HG03159 (cell line): ENCODE results near the gene STRA6.

ENCODE experiments used
- ATAC-seq: cut with Tn5 transposase; IDR thresholded peaks from one replicate; pipeline ENCODE4 v1.9.1; 2021; ENCODE audit warnings: mild to moderate bottlenecking, moderate library complexity; ENCODE audit not compliant: unreplicated experiment

STRA6 gene

DNA sequence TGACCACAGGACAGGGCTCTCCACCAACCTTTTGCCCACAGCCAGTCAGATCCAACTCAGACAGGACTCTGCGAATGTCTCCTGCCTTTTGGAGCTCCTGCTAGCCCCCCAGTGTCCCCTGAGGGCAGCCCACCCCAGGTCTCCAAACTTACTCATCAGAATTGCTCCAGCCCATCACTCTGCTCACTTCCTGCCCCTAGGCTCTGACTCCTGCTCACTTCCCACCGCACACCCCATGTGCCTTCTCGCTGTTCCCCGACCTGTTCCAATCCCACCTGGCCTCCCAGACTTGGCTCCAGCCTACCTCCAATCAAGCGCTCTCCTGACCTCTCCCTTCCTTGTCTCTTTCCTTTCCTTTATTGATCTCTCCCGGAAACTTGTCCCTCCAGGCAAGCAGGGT, 5.9 kb upstream of the STRA6 start:
- ATAC-seq, result no peak

DNA sequence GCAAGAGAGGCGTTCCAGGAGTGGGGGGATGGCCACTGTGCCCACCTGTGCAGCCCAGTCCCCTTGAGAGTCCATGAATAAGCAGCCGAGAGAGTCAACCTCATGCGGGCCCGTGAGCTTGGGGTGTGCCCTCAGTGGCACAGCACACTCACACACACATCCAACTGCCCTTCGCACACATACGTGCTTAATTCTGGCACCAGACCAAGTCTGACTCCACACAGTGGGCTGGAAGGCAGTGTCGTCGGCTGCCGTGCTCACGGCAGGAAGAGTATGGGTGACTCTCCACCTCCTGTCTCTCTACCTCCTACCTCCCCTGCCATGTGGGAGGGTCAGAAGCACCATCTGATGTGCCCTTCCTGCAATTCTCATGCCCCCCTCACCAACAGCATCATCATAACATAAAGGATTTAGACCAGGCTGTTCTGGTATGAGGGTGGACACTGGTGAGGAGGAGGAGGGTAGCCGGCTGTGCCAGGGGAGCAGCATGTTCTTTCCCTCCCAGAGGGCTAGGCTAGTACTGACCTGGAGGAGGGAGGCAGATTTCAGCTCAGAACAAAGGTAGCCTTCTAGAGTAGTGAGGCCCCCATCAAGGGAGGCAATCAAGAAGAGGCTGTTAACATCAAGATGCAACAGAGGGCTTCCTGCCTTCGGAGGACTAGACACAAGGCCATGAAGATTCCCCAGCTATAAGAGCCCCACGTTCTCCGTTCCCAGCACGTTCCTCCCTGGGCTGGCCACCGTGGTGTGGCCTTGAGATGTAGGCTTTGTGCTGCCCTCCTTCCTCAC, 5.3 kb upstream of the STRA6 start:
- ATAC-seq, result no peak

DNA sequence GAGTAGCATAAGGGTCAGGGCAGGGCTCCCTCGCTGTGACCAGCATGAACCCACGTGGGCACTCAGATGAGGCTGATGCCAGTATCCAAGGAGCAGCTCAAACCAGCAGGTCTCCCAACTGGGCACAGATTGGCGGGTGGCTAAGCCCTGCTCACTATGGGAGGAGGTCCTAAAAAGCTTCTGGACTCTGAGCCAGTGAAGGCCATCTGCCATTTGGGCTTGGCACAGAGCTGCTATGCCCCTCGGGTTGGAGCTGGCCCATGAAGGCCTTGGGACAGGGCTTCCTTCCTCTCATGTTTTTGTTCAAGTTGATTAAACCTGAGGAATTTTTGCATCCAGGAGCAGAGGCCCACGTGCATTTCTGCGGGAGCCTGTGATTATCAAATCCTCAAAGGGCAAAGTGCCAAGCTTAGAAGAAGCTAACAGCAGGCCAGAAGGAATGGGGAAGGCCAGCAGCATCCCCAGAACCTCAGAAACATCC, 4.3 kb upstream of the STRA6 start:
- no peak for ATAC-seq

DNA sequence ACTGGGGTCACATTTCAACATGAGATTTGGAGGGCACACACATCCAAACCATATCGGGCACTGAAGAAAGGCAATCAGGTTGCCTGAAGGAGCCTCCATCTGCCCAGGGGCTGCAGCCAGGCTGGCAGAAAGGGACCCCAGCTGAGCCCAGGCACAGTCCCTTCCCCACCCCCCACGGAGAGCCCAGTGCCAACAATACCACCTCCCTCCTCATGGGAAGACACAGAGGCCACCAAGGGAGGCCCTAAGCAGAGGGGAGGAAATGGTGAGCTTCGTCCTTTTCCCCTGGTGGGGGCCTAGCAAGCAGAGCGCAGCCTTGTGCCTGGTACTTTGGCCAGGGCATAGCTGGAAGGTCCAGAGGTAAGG, 3.0 kb upstream of the STRA6 start:
- no peak for ATAC-seq

DNA sequence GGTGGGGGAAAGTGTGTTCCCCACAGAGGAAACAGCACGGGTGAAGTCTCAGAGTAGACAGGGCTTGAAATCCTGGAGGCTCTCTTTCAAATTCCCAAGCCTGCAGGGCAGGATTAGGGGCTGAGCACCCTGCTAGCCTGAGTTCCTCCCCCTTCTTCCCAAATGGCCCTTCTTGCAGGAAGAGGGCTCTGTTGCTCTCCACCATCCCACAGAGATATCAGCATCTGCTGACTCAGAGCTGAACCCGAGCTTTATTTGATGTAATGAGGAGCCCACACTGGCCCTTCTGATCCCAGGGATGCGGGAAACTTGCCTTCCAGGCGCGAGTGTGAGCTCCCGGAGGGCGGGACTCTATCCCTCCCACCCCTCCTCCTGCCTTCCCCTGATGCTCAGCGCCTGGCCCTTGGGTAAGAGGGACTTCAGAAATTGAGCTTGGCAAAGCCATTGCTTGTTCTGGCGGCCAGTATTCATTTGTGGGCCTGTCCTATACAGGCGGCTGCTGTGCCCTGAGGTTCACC, 1.4 kb upstream of the STRA6 start:
- ATAC-seq, result no peak

DNA sequence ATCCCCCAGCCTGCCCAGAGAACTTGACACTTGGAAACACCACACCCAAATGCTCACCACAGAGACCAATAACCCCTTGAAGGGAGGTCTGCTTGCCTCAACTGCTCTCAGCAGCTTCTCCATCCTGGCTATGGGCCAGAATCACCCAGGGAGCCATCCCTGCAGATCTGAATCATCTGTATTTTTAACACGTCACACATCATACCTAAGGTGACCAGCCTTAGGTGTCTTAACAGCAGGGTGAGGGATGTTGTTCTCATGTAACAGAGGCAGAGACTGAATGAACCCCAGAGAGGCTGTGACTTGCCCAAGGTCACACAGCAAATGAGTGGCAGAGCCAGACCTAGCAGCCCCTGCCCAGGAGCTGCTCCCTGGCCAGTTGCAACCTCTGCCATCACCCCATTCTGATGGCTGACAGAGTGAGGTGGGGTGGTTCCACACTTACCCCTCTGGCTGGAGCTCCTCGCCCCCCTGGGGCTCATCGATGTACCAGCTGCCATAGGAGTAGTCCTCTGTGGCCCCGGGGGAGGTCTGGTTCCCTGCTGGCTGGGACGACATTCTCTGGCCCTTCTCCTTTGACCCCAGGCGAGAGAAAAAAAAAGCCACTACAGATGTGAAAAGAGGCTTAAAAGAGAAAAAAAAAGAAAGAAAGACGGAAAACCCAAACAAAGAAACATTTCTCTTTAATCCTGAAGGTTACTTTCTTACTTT, 722 bp downstream of the STRA6 start:
- no peak for ATAC-seq

DNA sequence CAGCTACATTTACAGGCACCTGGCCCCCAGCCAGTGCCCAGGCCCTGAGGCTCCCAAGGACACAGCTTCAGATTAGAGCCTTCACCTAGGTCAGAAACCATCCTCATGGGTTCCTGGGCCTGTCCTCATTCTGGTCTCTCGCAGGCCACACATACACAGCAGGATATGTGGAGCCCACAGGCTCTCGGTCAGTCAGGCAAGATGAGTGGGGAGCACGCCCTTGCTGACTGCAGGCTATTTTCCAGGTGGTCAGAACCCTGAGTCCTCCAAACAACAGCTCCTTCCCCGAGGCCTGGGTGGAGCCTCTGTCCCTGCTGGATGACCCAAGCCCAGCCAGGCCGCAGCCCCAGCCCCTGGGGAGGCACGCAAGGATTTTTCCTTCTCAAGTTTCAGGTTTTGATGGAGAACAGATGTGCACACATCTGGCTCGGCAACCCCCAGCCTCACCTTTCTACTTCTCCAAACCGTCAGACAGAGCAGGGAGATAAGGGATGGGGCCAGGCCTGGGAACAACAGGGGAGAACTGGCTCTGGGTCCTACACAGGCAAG, 1.6 kb downstream of the STRA6 start:
- no peak for ATAC-seq

DNA sequence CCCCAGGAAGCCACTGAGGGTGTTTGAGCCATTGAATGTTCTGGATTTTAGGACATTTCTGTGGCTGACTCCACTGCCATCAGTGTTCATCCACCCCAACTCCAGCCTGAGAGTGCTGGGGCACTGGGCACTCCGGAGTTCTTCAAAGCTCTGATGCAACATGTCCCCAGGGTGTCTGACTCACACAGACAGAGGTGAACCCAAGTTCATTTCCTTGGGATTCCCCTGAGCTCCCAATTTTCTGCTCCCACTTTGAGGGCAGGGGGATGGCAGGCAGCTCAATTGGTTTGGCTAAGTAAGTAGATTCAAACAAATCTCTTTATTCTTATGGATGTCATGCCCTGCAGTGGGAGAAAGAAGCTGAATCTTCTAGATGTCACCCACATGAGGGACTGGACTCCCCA, 2.2 kb downstream of the STRA6 start:
- no peak for ATAC-seq

DNA sequence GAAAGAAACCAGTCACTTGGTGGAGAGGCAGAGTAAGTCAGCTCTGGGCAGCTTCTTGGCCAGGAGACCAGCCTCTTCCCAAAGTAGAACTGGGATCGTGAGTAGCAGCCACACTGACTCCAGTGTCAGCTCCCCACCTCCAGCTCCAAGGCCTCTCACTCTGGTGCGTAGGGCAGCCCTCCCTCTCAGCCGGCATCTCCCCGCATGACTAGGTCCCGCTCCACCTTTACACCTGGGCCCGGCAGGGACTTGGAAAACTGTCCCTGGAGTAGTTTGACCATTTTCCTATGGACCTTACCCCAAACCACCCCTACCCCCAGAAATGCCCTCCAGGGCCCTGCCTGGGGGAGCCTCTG, 3.3 kb downstream of the STRA6 start:
- no peak for ATAC-seq

DNA sequence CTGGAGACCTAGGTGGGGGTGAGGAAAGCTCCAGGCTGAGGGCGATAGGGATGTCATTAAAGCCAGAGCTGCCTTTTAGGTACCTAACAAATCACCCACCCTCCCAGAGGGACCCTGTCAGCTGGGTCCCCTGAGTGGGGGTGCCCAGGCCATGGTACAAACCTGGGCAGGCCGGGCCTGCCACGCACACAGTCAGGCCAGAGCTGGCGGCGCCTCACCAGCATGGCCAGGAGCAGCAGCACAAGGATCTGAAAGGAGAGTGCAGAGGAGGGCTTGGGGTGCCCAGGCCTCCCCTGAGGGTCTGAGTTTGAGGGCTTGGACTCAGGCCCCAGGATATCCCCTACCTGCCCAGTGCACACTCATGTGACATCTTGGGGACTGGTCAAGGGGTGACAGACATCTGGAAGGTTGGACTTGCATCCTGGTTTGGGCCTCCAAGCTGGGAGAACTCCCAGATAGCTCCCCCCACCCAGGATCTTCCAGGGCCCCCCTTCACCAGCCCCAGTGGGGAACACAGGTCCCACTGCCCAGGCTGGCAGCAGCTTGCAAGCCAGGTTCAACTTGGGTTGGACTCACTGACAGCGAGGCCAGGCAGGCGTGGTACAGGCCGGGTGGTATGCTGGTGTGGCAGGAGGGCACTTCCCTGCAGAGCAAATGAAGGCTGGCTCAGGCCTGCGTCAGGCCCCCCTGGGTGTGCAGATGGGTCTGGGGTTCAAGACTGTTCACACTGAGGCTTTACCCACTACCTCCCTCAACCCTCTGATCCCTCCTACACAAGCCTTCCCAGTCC, 5.2 kb downstream of the STRA6 start:
- no peak for ATAC-seq

DNA sequence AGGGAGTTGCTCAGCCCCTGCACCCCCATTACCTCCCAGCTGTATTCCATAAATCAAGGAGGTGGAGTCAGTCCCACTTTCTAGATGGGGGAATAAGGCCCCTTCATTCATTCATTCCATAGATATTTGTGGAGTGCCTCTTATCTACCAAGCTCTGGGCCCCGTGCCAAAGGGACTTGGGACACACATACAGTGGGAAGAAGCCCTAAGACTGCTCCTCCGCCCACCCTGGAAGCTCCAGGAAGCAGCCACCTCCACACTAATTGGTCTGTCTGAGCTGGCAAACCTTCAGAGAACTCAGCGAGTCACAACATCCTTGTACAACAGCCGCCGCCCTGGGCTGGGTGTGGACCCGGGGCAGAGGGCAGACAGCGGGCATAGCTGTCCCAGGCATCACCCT, 6.4 kb downstream of the STRA6 start:
- no peak for ATAC-seq

DNA sequence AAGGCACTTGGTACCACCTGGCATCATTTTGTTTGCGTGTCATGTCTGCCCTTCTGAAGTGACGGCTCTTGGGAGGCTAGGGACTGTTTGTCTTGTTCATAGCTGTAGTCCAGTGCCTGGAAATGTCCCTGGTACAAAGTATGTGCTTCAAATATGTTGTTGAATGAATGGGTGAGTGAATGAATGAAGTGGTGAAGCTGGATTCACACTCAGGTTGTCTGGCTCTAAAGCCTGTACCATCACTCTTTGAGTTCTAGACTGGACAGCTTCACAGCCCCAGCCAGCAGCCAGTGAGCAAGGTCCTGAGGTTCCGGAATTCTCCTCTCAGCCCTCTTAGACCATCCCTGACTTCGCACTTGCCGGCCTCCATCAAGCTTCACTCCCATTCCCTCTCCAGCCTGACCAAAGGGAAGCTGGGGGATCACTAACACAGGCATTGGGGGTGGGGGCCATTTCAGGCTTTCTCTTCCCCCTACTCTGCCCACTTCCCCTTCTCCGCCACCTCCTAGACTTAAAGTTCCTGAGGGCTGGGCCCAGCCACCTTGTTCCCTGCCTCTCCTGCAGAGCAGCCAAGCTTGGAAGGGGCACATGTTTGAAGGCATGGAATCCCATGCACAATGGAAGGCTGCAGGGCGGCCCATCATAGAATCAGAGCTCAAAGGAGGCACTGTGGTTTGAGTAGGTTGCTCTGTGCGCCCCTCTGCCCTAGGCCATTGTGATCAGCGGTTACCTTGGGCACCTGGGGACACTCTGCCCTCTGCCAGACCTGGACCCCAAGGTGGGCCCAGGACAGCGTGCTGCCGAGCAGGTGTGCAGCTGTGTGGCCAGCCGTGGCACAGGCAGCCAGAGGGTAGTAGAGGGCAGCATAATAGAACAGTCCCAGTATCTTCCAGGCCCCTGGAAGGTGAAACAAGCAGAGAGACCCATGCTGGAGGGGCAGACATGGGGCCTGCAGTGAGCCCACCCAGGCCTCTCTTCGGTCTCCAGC, 7.7 kb downstream of the STRA6 start:
- ATAC-seq, result no peak

DNA sequence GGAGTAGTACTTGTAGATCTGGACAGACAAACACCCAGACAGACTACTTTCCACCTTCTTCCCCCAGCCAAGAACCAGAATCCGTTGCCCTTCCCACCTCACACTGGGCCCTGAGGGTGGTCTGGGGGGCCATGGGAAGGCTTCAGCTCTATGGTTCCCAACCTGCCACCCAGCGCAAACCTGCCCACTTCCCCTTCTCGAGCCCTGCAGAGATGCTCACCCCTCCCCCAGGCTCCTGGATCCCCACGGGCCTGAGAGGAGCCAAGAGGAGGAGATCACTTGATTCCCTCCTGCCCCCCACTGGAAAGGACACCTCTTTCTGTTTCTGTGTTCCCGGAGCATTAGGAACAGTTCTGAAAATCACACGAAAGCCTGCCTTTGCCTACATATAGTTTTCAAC, 8.7 kb downstream of the STRA6 start:
- no peak for ATAC-seq

DNA sequence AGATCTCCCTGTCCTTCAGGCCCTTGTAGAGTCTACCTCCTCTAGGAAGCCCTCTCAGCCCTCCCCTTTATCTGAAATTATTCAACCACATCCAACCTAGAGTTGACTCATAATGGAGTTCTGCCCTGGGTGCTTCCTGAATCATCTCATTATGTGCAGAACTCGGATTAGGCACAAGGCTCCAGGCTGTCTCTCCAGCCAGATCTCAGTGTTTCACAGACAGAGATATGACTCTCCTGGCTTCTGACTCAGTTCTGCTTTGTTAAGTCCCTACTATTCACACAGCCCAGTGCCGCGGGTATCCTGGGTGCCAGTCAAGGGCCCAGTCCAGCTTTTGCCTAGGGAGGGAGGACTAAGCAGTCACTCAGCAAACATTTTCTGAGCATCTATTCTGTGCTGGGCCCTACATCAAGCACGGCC, 9.3 kb downstream of the STRA6 start:
- ATAC-seq, result no peak

DNA sequence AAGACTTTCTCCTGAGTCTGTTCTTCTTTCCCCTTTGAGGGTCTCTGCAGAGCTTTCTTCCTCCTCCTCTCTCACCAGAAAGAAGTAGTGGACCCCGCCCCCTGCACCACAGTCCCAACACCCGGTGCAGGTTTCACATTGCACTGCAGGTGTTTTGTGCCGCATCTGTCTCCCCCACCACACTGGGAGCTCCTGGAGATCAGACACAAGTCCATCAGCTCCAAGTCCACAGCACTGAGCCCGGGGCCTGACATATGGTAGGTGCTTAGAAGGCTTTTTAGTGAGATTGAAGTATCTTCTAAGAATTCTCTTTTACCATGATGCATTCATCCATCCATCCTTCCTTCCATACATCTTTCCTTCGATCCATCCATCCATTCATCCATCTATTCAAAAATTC, 9.8 kb downstream of the STRA6 start:
- ATAC-seq, result no peak

DNA sequence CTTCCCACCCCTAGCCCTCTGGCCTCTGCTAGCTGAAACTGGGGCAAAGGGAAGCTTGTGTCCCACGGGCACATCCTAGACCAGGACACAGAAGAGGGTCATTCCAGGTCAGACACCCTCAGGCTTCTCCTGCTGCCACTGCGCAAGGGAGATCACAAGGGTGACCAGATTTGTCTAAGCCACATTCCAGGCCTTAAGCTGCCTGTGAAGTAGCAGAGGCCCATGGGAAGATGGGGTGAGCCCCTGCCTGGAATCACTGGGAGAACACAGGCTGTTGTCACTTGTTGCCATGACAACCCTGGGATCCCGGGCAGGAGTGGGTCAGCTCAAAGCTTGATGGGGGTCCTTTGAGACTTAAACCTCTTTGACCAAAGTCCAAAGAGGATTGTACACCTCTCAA, 10.8 kb downstream of the STRA6 start:
- no peak for ATAC-seq

DNA sequence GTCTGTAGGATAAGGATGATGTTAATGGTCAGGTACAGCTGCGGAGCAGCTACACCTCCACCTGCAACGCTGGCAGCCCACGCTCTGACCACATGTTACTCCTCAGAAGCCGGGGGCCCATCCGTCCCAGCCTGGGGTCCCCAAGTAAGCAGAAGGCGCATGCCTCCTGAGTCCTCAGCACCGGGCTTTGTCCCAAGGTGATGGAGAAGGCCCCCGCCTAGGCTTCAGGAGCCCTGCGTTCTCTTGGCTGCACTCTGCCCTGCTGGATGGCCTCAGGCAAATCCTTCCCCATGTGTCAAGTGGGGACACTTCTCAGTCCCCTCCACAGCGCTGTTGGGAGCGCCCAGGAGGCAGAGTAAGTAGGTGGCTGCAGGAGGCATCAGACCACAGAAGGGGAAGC, 14.4 kb downstream of the STRA6 start:
- no peak for ATAC-seq

DNA sequence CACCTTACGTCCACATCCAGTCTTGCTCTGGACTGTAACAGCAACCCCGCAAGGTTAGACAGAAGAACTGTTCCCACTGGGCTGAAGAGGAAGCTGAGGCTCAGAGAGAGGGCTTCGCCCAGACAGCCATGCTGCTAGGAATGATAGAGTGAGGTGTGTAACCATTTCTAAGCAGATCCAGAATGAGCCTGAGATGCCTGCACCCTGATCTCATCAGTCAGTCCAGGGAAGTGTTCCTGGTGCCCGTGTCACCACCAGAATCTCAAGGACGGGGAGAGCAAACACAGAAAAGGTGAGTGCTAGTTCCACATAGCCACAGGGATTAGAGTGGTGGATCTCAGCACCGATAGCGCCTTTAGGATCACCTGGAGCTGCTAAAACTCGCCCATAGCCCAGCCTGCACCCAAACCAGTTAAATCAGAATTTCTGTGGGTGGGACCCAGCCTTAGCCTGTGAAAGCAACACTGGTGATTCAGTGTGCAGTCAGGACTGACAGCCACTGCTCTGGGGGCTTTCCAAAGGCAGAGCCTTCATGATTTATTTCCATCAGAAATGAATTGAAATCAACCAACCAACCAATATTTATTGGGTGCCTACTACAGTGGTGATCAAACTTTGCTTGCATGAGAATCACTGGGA, 16.8 kb downstream of the STRA6 start:
- no peak for ATAC-seq

DNA sequence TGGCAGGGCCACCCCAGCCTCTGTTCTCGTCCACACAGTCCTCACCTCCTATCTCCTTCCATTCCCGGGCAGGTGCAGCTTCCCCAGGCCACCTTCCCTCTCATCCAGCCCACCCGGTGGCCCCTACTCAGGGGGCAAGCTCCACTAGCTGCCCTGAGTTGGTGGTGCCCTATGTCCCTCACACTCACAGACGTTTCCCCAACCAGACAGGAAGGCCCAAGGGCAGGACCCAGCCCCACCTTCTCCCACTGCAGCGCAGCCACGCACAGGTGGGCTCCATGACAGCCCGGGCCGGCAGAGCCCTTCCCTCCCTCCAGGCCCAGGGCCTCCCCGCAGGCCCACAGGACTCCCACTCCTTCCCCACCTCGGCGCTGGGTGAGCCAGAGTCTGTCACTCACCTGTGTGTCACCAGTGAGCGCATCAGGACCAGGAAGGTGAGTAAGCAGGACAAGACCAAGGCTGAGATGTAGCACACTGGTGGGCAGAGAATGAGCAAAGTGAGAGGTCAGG, 17.9 kb downstream of the STRA6 start:
- no peak for ATAC-seq
